Kidney tubule cell (primary cell): ENCODE data around the gene MEF2D.

ENCODE experiments used
- DNase-seq: peaks from one replicate; pipeline ENCODE4 v3.0.0-alpha.2; 2018; ENCODE audit warnings: low spot score

Gene MEF2D

DNA sequence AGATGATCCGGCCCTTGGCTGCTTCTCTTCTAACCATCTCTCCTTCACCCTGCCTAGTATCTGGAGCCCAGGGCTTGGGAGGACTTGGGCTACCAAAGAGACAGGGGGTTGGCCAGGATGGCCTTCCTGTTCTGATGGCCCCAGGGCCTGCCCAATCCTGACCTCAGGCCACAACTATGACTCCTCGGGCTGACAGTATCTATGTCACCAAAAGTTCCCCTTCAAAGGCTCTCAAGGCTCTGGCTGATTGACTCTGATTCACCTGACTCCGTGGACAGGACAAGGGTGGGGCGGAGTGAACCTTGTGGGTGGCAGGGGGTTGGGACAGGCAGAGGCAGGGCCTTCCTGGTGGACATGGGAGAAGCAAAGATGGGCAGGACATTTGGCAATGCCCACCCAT lies 12.7 kb downstream of the MEF2D start:
- peak; percentile 90 for DNase-seq

GRCh38 chr1:156486421-156487344 lies 13.9 kb downstream of the MEF2D start:
- no peak for DNase-seq

DNA sequence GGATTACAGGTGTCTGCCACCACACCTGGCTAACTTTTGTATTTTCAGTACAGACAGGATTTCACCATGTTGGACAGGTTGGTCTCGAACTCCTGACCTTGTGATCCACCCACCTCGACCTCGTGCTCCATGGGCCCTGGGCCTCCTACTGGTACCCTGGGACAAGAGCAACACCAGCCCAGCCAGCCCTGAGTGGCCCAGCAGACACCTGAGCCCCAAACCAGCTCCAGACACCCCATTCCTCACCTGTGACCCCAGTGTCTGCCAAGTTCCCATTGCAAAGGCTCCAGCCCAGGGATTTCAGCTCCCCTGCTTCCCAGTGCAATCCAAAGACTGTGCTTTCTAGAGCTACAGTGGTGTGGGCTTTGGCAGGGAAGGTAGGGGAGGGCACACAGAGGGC lies 14.6 kb downstream of the MEF2D start:
- DNase-seq, result no peak

DNA sequence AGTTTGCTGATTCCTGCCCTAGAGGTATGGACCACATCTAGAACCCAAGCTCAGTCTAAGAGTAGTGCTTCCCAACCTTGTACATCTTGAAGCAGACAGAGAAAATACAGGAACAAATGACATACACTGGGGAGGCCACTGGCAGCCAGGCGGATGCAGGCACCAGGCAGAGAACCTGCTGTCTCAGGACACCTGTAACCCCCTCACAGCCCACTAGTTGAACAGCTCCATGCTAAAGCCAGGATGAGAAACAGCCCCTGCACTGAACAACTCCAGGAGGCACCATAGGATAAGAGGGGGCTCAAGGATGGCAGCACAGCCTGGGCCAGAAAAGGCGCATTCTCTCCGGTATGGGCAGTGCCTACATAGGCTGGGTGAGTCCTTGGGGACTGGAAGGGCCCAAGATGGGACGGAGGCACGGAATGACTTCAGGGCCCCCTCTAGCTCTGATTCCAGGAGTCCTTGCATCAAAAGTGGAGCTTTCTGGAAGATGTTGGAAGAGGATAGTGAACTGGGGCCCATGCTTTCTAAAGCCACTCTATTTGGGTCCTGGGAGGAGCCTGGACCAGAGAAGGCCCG lies 16.0 kb downstream of the MEF2D start:
- no peak for DNase-seq

DNA sequence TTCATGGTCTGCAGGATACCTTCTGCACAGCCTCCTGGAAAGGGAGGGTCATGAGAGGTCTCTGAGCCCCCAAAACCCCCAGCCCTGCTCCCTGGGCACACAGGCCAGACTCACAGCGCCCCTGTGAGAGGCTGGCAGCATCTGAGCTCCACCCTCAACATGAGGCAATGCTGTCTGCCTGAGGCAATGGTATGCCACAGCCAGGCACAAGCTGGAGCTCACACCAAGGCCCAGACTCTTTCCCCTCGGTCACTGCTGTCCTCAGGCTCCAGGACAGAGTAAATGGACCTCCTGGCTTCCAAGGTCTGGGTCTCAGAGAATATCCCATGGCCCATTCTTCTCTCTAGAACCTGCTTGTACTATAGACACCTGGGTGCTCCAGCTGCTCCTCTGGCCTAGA lies 17.2 kb downstream of the MEF2D start:
- no peak for DNase-seq

DNA sequence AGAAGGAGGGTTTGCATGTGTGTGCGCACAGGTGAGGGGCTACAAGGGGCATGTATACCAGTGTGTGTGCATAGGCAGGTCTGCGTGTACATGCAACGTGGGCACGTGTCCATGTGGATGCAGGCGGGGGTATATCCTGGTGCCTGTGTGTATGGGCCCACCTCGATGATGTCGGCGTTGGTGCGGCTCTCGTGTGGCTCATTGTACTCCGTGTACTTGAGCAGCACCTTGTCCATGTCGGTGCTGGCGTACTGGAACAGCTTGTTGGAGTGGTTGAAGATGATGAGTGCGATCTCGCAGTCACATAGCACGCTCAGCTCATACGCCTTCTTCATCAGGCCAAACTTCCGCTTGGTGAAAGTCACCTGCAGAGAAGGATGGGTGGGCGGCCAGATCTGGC lies 18.3 kb downstream of the MEF2D start:
- no peak for DNase-seq

DNA sequence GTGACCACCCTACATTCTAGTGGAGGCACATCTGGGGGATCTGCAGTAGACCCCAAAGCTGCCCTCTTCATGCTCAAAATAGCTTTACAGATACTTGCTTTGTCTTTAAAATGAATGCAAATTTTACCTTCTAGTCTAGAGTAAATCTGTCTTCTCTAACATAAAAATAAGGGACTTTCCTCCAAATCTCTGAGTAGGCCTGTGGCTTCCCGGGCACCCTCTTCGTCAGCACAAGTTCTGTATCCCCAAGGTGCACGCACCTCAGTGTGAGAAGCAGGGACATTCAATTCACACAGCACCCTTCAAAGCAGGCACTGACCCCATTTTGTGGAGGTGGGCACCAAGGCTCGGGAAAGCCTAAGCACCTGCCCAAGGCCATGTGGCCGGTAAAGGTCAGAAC lies 19.0 kb downstream of the MEF2D start:
- DNase-seq, result no peak

GRCh38 chr1:156480411-156481192 lies 20.0 kb downstream of the MEF2D start:
- no peak for DNase-seq

- DNase-seq, result no peak
Measured at GRCh38 chr1:156480016-156480370, 20.6 kb downstream of the MEF2D start.

- DNase-seq, result no peak
Measured at GRCh38 chr1:156479093-156480015, 21.2 kb downstream of the MEF2D start.

- DNase-seq, result no peak
Measured at GRCh38 chr1:156478250-156478627, 22.3 kb downstream of the MEF2D start.

DNA sequence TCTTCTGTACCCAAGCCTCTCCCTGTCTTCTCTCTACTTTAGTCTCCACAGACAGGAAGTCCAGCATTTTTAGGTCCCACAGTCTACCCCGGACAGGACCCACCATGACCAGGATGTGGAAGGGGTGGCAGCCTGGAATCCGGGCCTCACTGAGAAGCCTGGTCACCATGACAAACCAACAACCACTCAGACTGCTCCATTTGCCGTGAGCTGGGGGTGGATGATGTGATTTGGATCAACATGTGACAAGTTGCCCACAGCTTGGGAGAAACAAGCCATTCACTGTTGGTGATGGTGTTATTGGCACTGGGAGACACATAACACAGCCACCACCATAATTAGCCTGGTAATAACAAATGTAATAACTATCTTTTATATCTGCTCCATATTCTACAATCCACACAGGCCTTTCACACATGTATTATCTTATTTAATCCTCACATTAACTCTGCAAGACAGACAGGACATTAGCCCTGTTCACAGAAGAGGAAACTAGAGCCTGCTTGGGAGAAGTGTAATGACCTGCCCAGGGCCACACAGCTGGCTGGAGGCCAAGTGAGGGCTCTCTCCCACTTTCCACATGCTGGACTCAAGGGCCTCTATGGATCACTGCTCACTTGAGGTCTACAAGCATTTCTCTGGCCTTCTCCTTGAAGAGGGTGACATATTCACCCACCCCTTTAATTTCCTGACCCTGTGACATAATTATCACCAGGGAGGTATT lies 22.9 kb downstream of the MEF2D start:
- DNase-seq, result peak; percentile 37

GRCh38 chr1:156476501-156477298 lies 23.9 kb downstream of the MEF2D start:
- peak; percentile 92 for DNase-seq

DNA sequence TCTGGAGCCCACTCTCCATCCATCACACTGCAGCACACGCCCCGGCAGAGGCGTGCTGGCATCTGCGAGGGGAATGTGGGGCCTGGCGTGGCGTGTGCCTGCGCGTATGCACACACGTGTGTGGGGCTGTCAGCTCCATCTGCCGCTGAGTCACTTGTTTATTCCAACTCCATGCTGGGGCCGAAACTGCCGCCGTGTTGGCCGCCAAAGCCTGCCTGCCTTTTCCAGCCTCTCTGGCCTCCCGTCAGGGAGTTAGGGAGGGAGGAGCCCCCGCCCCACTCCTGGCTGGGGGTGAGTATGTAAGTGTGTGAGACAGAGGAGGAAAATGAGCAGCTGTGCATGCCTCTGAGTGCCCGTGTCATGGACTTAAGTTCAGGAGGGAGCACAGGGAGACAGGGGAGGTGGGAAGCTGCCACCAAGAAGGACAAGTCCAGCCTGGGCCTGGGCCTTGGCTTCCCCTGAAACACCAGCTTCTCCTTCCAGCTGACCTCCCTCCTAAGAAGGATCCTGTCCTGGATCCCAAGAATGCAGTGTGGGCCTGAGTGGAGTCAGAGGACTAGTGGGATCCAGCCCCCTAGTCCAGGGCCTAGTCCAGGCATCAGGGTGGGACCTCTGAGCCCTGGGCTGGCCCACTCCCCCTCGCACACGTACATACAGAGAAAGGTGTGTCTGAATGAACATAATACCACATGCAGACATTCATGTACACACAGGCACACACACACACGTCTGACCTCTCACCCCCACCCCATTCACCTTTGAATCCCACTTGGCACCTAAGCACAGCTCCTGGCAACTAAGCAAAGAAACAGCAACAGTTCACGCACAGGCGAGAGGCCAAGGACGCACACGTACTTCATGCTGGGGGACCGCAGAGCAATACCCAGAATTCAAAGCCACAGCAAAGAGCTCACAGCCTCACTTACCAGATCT lies 24.7 kb downstream of the MEF2D start:
- no peak for DNase-seq

- no peak for DNase-seq
Measured at GRCh38 chr1:156474966-156475365, 25.6 kb downstream of the MEF2D start.

DNA sequence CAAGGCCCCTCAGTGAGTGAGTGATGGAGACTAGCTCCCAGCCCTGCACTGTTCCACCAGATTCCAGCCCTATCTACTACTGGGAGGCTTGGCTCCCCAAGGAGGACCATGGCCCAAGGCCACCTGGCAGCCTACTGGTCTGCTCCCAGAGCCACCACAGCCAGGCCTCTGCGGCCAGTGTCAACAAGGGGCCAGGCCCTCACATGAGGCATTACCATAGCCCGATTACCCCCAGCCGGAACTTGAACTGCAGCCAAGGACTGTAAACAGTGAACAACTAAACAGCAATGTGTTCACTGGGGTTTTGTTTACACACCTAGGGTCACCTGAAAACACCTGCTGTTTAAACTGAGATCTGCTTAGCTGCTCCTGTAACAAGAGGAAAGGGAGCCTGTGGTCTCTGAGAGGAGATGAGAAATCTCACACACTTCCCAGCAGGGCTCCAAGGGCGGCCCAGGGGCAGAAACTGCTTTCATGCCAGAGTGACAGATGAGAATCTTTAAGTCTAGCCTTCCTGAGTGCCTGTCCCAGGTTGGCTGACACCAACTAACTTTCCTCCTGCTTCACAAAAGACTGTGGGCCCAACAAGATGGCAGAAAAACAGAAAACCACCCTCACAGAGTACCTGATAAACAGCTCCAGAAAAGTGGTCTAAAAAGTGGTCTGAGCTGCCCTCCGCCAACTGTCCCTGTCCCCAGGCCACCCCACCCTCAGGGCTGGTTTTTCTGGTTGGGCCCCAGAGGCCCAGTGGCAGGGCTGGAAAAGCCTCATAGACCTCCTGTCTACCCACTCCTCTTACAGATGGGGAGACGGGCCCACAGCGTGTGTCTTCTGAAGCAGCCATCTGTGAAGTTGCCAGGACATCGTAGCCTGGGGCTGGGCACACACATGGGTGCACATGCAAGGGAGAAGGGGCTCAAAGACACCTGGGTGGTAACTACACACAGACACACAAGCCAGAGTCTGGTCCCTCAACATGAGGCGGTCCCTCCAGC lies 28.8 kb downstream of the MEF2D start:
- DNase-seq, result peak; percentile 63

DNA sequence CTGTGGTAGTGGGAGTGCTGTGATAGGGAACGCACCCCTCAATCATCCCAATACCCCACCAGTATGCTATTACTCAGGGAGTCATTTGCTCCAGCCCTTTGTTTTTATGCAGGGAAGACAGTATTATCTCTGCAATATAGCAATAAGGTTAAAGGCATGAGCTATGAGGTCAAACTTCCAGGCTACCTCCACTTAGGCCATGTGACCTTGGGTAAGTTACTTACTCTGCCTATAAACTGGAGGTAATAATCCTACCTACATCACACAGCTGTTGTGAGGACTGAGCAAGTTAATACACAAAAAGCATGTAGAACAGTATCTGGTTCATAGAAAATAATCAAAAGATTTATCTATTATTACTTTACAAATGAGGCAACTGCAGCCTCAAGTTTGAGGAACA lies 30.1 kb downstream of the MEF2D start:
- DNase-seq, result no peak
